ENCODE results near the gene BASP1.
"Not testable (repeated sequence)": the region's sequence is repeated elsewhere in the genome, so short reads cannot be mapped to it uniquely, and the experiment has no call there.

DNA sequence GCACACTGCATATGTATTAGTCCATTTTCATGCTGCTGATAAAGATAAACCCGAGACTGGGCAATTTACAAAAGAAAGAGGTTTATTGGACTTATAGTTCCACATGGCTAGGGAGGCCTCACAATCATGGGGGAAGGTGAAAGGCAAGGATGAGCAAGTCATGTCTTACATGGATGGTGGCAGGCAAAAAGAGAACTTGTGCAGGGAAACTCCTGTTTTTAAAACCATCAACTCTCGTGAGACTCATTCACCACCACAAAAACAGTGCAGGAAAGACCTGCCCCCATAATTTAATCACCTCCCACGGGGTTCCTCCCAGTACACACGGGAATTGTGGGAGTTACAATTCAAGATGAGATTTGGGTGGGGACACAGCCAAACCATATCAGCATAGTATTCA is 41.6 kb downstream of the BASP1 start:
- not testable (repeated sequence) for TF ChIP-seq YY1 (IDR thresholded peaks at IDR 0.05; ENCODE audit: low read depth); RFX5 (IDR thresholded peaks at IDR 0.05; ENCODE audit: low read length); POLR2AphosphoS5 (IDR thresholded peaks at IDR 0.05; ENCODE audit: low read depth, low read length); MXI1 (IDR thresholded peaks at IDR 0.05; ENCODE audit: low read depth, low read length)
- TF ChIP-seq, protein P1, sequence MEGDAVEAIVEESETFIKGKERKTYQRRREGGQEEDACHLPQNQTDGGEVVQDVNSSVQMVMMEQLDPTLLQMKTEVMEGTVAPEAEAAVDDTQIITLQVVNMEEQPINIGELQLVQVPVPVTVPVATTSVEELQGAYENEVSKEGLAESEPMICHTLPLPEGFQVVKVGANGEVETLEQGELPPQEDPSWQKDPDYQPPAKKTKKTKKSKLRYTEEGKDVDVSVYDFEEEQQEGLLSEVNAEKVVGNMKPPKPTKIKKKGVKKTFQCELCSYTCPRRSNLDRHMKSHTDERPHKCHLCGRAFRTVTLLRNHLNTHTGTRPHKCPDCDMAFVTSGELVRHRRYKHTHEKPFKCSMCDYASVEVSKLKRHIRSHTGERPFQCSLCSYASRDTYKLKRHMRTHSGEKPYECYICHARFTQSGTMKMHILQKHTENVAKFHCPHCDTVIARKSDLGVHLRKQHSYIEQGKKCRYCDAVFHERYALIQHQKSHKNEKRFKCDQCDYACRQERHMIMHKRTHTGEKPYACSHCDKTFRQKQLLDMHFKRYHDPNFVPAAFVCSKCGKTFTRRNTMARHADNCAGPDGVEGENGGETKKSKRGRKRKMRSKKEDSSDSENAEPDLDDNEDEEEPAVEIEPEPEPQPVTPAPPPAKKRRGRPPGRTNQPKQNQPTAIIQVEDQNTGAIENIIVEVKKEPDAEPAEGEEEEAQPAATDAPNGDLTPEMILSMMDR (IDR thresholded peaks at IDR 0.05), result not testable (repeated sequence)
- TF ChIP-seq, protein P2, sequence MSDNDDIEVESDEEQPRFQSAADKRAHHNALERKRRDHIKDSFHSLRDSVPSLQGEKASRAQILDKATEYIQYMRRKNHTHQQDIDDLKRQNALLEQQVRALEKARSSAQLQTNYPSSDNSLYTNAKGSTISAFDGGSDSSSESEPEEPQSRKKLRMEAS (IDR thresholded peaks at IDR 0.05; ENCODE audit: low read depth), result not testable (repeated sequence)
- TF ChIP-seq, protein P3, sequence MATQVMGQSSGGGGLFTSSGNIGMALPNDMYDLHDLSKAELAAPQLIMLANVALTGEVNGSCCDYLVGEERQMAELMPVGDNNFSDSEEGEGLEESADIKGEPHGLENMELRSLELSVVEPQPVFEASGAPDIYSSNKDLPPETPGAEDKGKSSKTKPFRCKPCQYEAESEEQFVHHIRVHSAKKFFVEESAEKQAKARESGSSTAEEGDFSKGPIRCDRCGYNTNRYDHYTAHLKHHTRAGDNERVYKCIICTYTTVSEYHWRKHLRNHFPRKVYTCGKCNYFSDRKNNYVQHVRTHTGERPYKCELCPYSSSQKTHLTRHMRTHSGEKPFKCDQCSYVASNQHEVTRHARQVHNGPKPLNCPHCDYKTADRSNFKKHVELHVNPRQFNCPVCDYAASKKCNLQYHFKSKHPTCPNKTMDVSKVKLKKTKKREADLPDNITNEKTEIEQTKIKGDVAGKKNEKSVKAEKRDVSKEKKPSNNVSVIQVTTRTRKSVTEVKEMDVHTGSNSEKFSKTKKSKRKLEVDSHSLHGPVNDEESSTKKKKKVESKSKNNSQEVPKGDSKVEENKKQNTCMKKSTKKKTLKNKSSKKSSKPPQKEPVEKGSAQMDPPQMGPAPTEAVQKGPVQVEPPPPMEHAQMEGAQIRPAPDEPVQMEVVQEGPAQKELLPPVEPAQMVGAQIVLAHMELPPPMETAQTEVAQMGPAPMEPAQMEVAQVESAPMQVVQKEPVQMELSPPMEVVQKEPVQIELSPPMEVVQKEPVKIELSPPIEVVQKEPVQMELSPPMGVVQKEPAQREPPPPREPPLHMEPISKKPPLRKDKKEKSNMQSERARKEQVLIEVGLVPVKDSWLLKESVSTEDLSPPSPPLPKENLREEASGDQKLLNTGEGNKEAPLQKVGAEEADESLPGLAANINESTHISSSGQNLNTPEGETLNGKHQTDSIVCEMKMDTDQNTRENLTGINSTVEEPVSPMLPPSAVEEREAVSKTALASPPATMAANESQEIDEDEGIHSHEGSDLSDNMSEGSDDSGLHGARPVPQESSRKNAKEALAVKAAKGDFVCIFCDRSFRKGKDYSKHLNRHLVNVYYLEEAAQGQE (IDR thresholded peaks at IDR 0.05; ENCODE audit: low read depth, low read length), result not testable (repeated sequence)
